Heart left ventricle (tissue), 16 donors: ENCODE data around the gene XRCC5. TPM values are rescaled to one million over a fixed set of nuclear protein-coding genes. Genes with fewer than 3 reads are reported as not detected.

Experiments used
- ATAC-seq, 4 donors: fragments of 200-7000 bp; cut with Tn5 transposase; one replicate each; pipeline ENCODE4 v1.9.1; 2020 to 2022; ENCODE audit warnings: moderate library complexity in 4 of 4, mild to moderate bottlenecking in 3 of 4, moderate number of reproducible peaks in 1 of 4
- DNase-seq, 5 donors: peaks; one replicate each; pipeline ENCODE4 v3.0.0-alpha.2; 2020
- H3K27ac ChIP-seq, 12 donors: fragments of 200-600 bp; sonication (generic) in 4 of 12; one replicate each; pipeline versions ENCODE4 v1.5.0 to v1.8.0; 2016 to 2022; ENCODE audit warnings: mild to moderate bottlenecking in 2 of 12
- H3K27me3 ChIP-seq, 9 donors: fragments of 200-600 bp; sonication (generic) in 2 of 9; one replicate each; pipeline versions ENCODE4 v1.5.1 to v1.8.0; 2016 to 2022; ENCODE audit warnings: mild to moderate bottlenecking in 3 of 9
- H3K36me3 ChIP-seq, 9 donors: fragments of 200-600 bp; sonication (generic) in 2 of 9; one replicate each; pipeline versions ENCODE4 v1.5.0 to v1.8.0; 2018 to 2022; ENCODE audit warnings: mild to moderate bottlenecking in 2 of 9
- H3K4me1 ChIP-seq, 12 donors: fragments of 200-600 bp; sonication (generic) in 4 of 12; one replicate each; pipeline versions ENCODE4 v1.5.0 to v1.8.0; 2016 to 2022; ENCODE audit warnings: mild to moderate bottlenecking in 3 of 12
- H3K4me3 ChIP-seq, 12 donors: fragments of 200-600 bp; sonication (generic) in 4 of 12; one replicate each; pipeline versions ENCODE4 v1.5.0 to v1.8.0; 2017 to 2022; ENCODE audit warnings: mild to moderate bottlenecking in 9 of 12, moderate library complexity in 4 of 12
- H3K9me3 ChIP-seq, 12 donors: fragments of 200-600 bp; sonication (generic) in 4 of 12; one replicate each; pipeline versions ENCODE4 v1.5.0 to v1.8.0; 2016 to 2022; ENCODE audit warnings: mild to moderate bottlenecking in 1 of 12
- CTCF ChIP-seq, 12 donors: fragments of 200-600 bp; sonication (generic) in 4 of 12; IDR thresholded peaks; one replicate each; pipeline versions ENCODE4 v1.5.0 to v1.8.0; 2018 to 2022; ENCODE audit warnings: antibody characterized with exemption in 12 of 12, mild to moderate bottlenecking in 5 of 12
- POLR2A ChIP-seq, 2 donors: fragments of 450-650 bp; IDR thresholded peaks; one replicate each; pipeline ENCODE4 v1.6.1; 2017; ENCODE audit warnings: antibody characterized with exemption in 2 of 2, mild to moderate bottlenecking in 2 of 2, moderate library complexity in 2 of 2
- WGBS, 4 donors: extraction: QIAGEN DNeasy Blood & Tissue Kit in 2 of 4; methylation state at CpG; one replicate each; pipeline versions ENCODE4 v1.1.5 to v1.1.7; 2013 to 2018; 5-methylcytosine and 5-hydroxymethylcytosine counted together
- intact Hi-C, 10 donors: fragments of 100-400 bp; cut with DNase I; formaldehyde crosslinking; loops; one replicate each; pipeline versions ENCODE4 v1.11.1 to v1.14.2; 2022
- polyA plus RNA-seq, 2 donors: library from polyadenylated mRNA; stranded (reverse); fragments of 200-250 nt; gene quantifications; one replicate each; pipeline ENCODE4 v1.2.3, GENCODE V29; 2013
- total RNA-seq, 9 donors: library from RNA; depleted of rRNA in 2 of 9; stranded (reverse); fragments of >200 nt in 2 of 9; fragmentation: NEBNext Ultra II Directional in 3 of 9; extraction: Animal tissue kit (Norgen Biotek cat#: 25700) in 3 of 9; gene quantifications; one replicate each; pipeline versions ENCODE4 v1.1.0 to v1.2.4, GENCODE V29; 2016 to 2023
- donor health status: ischemic (EF 13 %, LVEDD 7.1; RV severe dilation, severe dysfunction).
- donor health status: healthy with polysubstance abuse.
- donor health status: DM: no; HTN: yes; CAD: no.
- donor health status: DM: no; HTN: no; CAD: no.
- donor health status: ischemic (EF 25% LVEDD 6.9; RV normal size, moderate dysfunction).
- donor health status: ischemic (EF 25% LVEDD 5.7; RV mildly dilated, moderate dysfunction).
- donor health status: healthy.
- donor health status: DM: yes; HTN: yes; CAD: no.
- donor health status: ischemic (EF 35%, LVEDD 5.7; RV mildly dilated, moderate dysfunction).
- donor health status: nonischemic (EF 11% LVEDD 7.7; RV severe dilation, severe dysfunction).
- donor health status: DM: yes; HTN: yes; CAD: no.
- donor health status: PGD.
- donor health status: ischemic (EF 29% LVEDD 5.4; RV normal size, mild dysfunction).
- donor health status: nonischemic (EF 23%, LVEDD 6.1; RV moderate dilation, normal function).

The XRCC5 gene
- total and polyA plus RNA-seq, 11 donors = 40.0 to 197 (median 126) TPM

- no peak for TF ChIP-seq POLR2A (IDR thresholded peaks at IDR 0.05)
- TF ChIP-seq CTCF (IDR thresholded peaks at IDR 0.05) = no peak
Observed at GRCh38 chr2:216072473-216072872, 36.7 kb upstream of the XRCC5 start.

GRCh38 chr2:216073773-216074172 is 35.4 kb upstream of the XRCC5 start:
- Histone ChIP-seq H3K36me3 (peaks cover 0 to 5% (median 0%) of the 10 kb centered on the region in 9 donors), H3K4me3 (no peak overlapping the region), H3K4me1 (no peaks in the 10 kb centered on the region), H3K27me3 (no peaks in the 10 kb centered on the region), H3K9me3 (peaks cover 0 to 4% (median 0%) of the 10 kb centered on the region in 12 donors), H3K27ac (no peak overlapping the region)
- no peak for TF ChIP-seq CTCF (IDR thresholded peaks at IDR 0.05)
- TF ChIP-seq POLR2A (IDR thresholded peaks at IDR 0.05) = no peak
- intact Hi-C loops = no loop called here
- no peak for ATAC-seq
- DNase-seq = no peak

More at GRCh38 chr2:216072473-216072872, 36.7 kb upstream of the XRCC5 start:
- H3K4me1 ChIP-seq = no peaks in the 10 kb centered on the region
- no peak overlapping the region for H3K4me3 ChIP-seq
- ATAC-seq = no peak
- H3K9me3 ChIP-seq = peaks cover 0 to 4% (median 0%) of the 10 kb centered on the region in 12 donors
- DNase-seq = no peak
- H3K27me3 ChIP-seq = no peaks in the 10 kb centered on the region
- intact Hi-C loops = no loop called here
- no peak overlapping the region for H3K27ac ChIP-seq
- H3K36me3 ChIP-seq = peaks cover 0 to 5% (median 0%) of the 10 kb centered on the region in 9 donors

- H3K27me3 ChIP-seq = no peaks in the 10 kb centered on the region
- TF ChIP-seq CTCF (IDR thresholded peaks at IDR 0.05) (no peak), POLR2A (IDR thresholded peaks at IDR 0.05) (no peak)
- H3K36me3 ChIP-seq = peaks cover 0 to 5% (median 0%) of the 10 kb centered on the region in 9 donors
- DNase-seq = no peak
- 57 to 75% (median 64%) methylated on average over 1 of the region's 1 CpG for WGBS, 4 donors
- H3K9me3 ChIP-seq = peaks cover 0 to 4% (median 0%) of the 10 kb centered on the region in 12 donors
- no peak overlapping the region for H3K4me3 ChIP-seq
- intact Hi-C loops = no loop called here
- no peaks in the 10 kb centered on the region for H3K4me1 ChIP-seq
- ATAC-seq = no peak
- no peak overlapping the region for H3K27ac ChIP-seq
Observed at GRCh38 chr2:216074380-216074779, 34.8 kb upstream of the XRCC5 start.

GRCh38 chr2:216074794-216075193 is 34.4 kb upstream of the XRCC5 start:
- TF ChIP-seq POLR2A (IDR thresholded peaks at IDR 0.05) (no peak), CTCF (IDR thresholded peaks at IDR 0.05) (no peak)
- 88 to 92% (median 90%) methylated on average over 1 of the region's 1 CpG for WGBS, 4 donors
- Histone ChIP-seq H3K36me3 (peaks cover 0 to 5% (median 0%) of the 10 kb centered on the region in 9 donors), H3K4me3 (no peak overlapping the region), H3K27ac (no peak overlapping the region), H3K4me1 (no peaks in the 10 kb centered on the region), H3K9me3 (peaks cover 0 to 4% (median 0%) of the 10 kb centered on the region in 12 donors), H3K27me3 (no peaks in the 10 kb centered on the region)
- intact Hi-C loops = no loop called here
- no peak for ATAC-seq
- no peak for DNase-seq
